CD4-positive, alpha-beta T cell (primary cell): Measurements from ENCODE around the gene DIAPH1. TPM values are rescaled to one million over a fixed set of nuclear protein-coding genes. Genes with fewer than 3 reads are reported as not detected.

ENCODE experiments used
- ATAC-seq: fragments of 200-7000 bp; cut with Tn5 transposase; one replicate; pipeline ENCODE4 v1.10.0; 2022; ENCODE audit warnings: mild to moderate bottlenecking; ENCODE audit not compliant: poor library complexity
- CTCF ChIA-PET: fragments of 350-600 bp; sonication (Branson Sonifier 250); formaldehyde crosslinking; loops from one replicate; lab custom pipeline; 2021; ENCODE audit warnings: antibody characterized with exemption, inconsistent platforms; lab: Charles Lee
- POLR2A ChIA-PET: fragments of 350-600 bp; sonication (Branson Sonifier 250); formaldehyde crosslinking; loops from one replicate; lab custom pipeline; 2021; ENCODE audit warnings: antibody characterized with exemption, inconsistent platforms; lab: Charles Lee
- DNase-seq, 14 experiments: peaks; one replicate each; pipeline ENCODE4 v3.0.0-alpha.2; 2013 to 2020; ENCODE audit warnings: mixed read lengths in 2 of 14
- H3K27ac ChIP-seq, 2 donors: one replicate each; pipeline versions ENCODE4 v1.5.1 to v1.7.0; 2013; ENCODE audit warnings: low read length in 2 of 2, low read depth in 1 of 2, mild to moderate bottlenecking in 1 of 2
- H3K27me3 ChIP-seq, 2 experiments: 1 replicate in 1 of 2; 2 replicates in 1 of 2; pipeline versions ENCODE4 v1.6.1 to v1.7.0; 2013; ENCODE audit warnings: low read length in 2 of 2, control low read depth in 1 of 2, mild to moderate bottlenecking in 1 of 2, moderate library complexity in 1 of 2; ENCODE audit not compliant: insufficient read depth in 2 of 2, control insufficient read depth in 1 of 2
- H3K36me3 ChIP-seq: one replicate; pipeline ENCODE4 v1.6.1; 2013; ENCODE audit warnings: low read length, control low read depth; ENCODE audit not compliant: insufficient read depth
- H3K4me1 ChIP-seq: one replicate; pipeline ENCODE4 v1.6.1; 2013; ENCODE audit warnings: low read length, control low read depth; ENCODE audit not compliant: insufficient read depth
- H3K4me3 ChIP-seq: one replicate; pipeline ENCODE4 v1.5.1; 2013; ENCODE audit warnings: mild to moderate bottlenecking, low read length, moderate library complexity
- H3K9me3 ChIP-seq, 2 experiments: 1 replicate in 1 of 2; 2 replicates in 1 of 2; pipeline versions ENCODE4 v1.6.1 to v1.7.0; 2013; ENCODE audit warnings: low read length in 2 of 2, mild to moderate bottlenecking in 2 of 2, control low read depth in 1 of 2, moderate library complexity in 1 of 2; ENCODE audit not compliant: control insufficient read depth in 1 of 2, insufficient read depth in 1 of 2
- H3K27ac Mint-ChIP-seq: one replicate; pipeline ENCODE4 v1.8.0; 2020; ENCODE audit warnings: mixed read lengths
- H3K27me3 Mint-ChIP-seq: one replicate; pipeline ENCODE4 v1.8.0; 2021; ENCODE audit warnings: mixed read lengths
- H3K36me3 Mint-ChIP-seq: one replicate; pipeline ENCODE4 v1.8.0; 2021; ENCODE audit warnings: low read depth, mixed read lengths
- H3K4me1 Mint-ChIP-seq: one replicate; pipeline ENCODE4 v1.8.0; 2021; ENCODE audit warnings: low read depth, mixed read lengths
- H3K4me3 Mint-ChIP-seq: one replicate; pipeline ENCODE4 v1.8.0; 2020; ENCODE audit warnings: mild to moderate bottlenecking, mixed read lengths
- H3K9me3 Mint-ChIP-seq: one replicate; pipeline ENCODE4 v1.8.0; 2020; ENCODE audit warnings: mixed read lengths
- intact Hi-C, 2 experiments: fragments of 100-400 bp; cut with DNase I in 1 of 2; cut with micrococcal nuclease in 1 of 2; formaldehyde crosslinking; loops; one replicate each; pipeline versions ENCODE4 v1.15.1 to v1.9.0; 2023 to 2025; cut with DNase I, micrococcal nuclease
- total RNA-seq, 174 experiments: library from RNA in 2 of 174; stranded (reverse) in 2 of 174; gene quantifications; one replicate each; pipeline ENCODE4 v1.2.3 and lab custom pipeline; 2021 to 2026
- TF ChIP-seq, protein P1 (sequence below): fragments of 200-600 bp; IDR thresholded peaks from one replicate; pipeline ENCODE4 v1.8.0; 2022; ENCODE audit warnings: antibody characterized with exemption, mild to moderate bottlenecking

DIAPH1 gene
- total RNA-seq, 2 experiments from 2014 or later, result 159 to 161 TPM

DNA sequence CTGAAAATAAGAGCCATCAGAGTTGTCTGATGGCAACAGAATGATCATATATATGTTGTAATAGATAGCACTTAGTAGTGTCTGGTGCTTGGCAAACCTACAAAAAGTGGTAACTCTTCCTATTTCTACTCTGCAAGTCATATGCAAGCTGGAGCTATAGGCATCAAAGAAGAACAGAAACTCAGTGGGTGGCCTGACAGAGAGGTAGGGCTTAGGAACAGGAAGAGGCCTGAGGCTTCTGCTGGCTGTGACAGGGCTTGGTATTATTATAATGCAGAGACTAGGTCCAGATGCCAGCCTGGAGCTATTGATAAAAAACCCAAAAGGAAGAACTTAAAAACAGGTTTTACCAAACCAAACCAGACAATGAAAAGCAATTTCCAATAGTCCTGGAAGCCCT lies 4.4 kb upstream of the DIAPH1 start:
- intact Hi-C loops, result no loop called here
- Mint-ChIP-seq H3K4me1 (peaks cover 29% of the 10 kb centered on the region), H3K36me3 (peaks cover 84% of the 10 kb centered on the region), H3K4me3 (no peak overlapping the region), H3K9me3 (no peaks in the 10 kb centered on the region), H3K27ac (peak overlapping the region; percentile 52), H3K27me3 (no peaks in the 10 kb centered on the region)
- ChIA-PET POLR2A (interaction anchor here (0.8 to 1.5 kb wide), 2 partner anchors 13 to 31 kb away, joined by 5 to 6 read pairs; no protein-coding TSS in a partner anchor), CTCF (interaction anchor here (2.2 kb wide), 1 partner anchor 31 kb away, joined by 13 read pairs; no protein-coding TSS in a partner anchor)
- ATAC-seq (no peak), DNase-seq (peak in 2 of 14 experiments; percentile 44 to 45)
- Histone ChIP-seq H3K27ac (no peak overlapping the region), H3K36me3 (peaks cover 72% of the 10 kb centered on the region), H3K27me3 (no peaks in the 10 kb centered on the region), H3K4me3 (no peak overlapping the region), H3K4me1 (peaks cover 16% of the 10 kb centered on the region), H3K9me3 (no peaks in the 10 kb centered on the region)
- TF ChIP-seq, protein P1, sequence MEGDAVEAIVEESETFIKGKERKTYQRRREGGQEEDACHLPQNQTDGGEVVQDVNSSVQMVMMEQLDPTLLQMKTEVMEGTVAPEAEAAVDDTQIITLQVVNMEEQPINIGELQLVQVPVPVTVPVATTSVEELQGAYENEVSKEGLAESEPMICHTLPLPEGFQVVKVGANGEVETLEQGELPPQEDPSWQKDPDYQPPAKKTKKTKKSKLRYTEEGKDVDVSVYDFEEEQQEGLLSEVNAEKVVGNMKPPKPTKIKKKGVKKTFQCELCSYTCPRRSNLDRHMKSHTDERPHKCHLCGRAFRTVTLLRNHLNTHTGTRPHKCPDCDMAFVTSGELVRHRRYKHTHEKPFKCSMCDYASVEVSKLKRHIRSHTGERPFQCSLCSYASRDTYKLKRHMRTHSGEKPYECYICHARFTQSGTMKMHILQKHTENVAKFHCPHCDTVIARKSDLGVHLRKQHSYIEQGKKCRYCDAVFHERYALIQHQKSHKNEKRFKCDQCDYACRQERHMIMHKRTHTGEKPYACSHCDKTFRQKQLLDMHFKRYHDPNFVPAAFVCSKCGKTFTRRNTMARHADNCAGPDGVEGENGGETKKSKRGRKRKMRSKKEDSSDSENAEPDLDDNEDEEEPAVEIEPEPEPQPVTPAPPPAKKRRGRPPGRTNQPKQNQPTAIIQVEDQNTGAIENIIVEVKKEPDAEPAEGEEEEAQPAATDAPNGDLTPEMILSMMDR, result no peak

DNA sequence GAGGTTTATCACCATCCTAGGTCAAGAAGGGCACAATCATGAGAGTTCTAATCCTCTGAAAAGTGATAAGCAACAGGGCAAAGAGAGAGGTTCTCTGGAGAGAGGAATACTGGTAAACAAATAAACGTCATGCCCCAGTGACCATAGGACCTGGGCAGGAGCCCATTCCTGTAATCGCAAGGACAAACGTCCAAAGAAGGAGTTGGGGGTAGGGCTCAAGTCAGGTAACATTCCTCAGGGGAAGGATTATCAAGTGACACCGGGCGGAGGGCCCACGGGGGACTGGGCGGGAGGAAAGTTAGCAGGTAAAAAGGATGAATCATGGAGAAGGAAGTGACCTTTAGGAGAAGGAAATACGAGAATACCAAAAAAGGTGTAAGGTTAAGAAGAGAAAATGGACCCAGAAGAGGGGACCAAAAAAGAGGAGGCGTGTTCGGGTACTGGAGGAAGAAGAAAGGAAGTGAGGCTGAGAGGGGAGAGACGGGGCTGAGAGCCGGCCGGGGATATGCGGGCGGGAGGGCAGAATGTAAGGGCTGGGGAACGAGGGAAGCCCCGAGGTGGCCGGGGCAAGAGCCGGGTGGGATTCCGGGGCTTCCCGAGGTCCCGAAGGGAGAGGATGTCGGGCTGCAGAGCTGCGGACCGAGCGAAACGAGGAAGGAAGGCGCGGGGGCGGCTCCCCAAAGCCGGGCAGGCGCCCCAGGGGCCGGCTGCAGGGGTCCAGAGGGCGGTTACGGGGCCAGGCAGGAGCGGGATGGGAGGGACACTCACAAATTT lies 583 bp downstream of the DIAPH1 start:
- no peaks in the 10 kb centered on the region for H3K27me3 Mint-ChIP-seq
- Histone ChIP-seq H3K36me3 (peaks cover 35% of the 10 kb centered on the region), H3K4me1 (peaks cover 24% of the 10 kb centered on the region), H3K27me3 (no peaks in the 10 kb centered on the region), H3K27ac (peak overlapping the region; percentile 91 to 94), H3K4me3 (peak overlapping the region; percentile 96), H3K9me3 (no peaks in the 10 kb centered on the region)
- DNase-seq (peak in 13 of 14 experiments; percentile 21 to 76 (median 37)), ATAC-seq (peak; percentile 33)
- peaks cover 66% of the 10 kb centered on the region for H3K4me1 Mint-ChIP-seq
- TF ChIP-seq, protein P1, result no peak
- peak overlapping the region; percentile 98 for H3K4me3 Mint-ChIP-seq
- ChIA-PET POLR2A (interaction anchor here (0.7 to 8.2 kb wide), 12 partner anchors 11 to 298 kb away, joined by 3 to 191 read pairs (median 8); partner anchors contain the start of genes FCHSD1, HDAC3, RELL2 and TAF7), CTCF (interaction anchor here (0.8 to 5.5 kb wide), 23 partner anchors 8 to 298 kb away, joined by 3 to 281 read pairs (median 7); partner anchors contain the start of genes FCHSD1, HDAC3, PCDHGB4 and RELL2)
- H3K36me3 Mint-ChIP-seq, result peaks cover 62% of the 10 kb centered on the region
- intact Hi-C loops, result loop anchor here (2.0 kb wide), 2 partner anchors 13 to 19 kb away; partner anchors contain the start of genes HDAC3 (in 1 of the 2) and RELL2 (in 1 of the 2)
- H3K27ac Mint-ChIP-seq, result peak overlapping the region; percentile 92
- H3K9me3 Mint-ChIP-seq, result no peaks in the 10 kb centered on the region

DNA sequence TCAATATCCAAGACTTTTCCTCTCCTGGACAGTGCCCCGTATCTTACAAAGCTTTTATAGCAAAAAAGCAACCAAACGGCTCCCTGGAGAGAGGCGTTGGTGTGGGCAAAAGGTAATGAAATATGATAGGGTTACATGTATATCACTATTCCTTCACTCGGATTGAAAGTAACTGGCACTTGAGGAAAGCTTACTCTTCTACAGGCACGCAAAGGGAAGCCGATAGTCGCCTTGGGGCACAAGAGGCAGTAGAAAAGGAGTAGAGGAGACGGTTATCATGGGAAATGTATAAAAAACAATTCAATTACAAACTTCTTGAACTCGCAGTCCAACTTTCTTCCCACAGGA lies 1.1 kb downstream of the DIAPH1 start:
- peak overlapping the region; percentile 91 to 94 for H3K27ac ChIP-seq
- peak overlapping the region; percentile 96 for H3K4me3 ChIP-seq
- POLR2A ChIA-PET, result interaction anchor here (1.0 to 8.2 kb wide), 7 partner anchors 11 to 53 kb away, joined by 3 to 191 read pairs (median 22); partner anchors contain the start of genes HDAC3 and RELL2
- DNase-seq, result peak in 2 of 14 experiments; percentile 35 to 42
- H3K27me3 Mint-ChIP-seq, result no peaks in the 10 kb centered on the region
- H3K9me3 Mint-ChIP-seq, result no peaks in the 10 kb centered on the region
- CTCF ChIA-PET, result interaction anchor here (1.3 to 5.5 kb wide), 7 partner anchors 11 to 53 kb away, joined by 4 to 281 read pairs (median 11); partner anchors contain the start of gene RELL2
- ATAC-seq, result no peak
- H3K9me3 ChIP-seq, result no peaks in the 10 kb centered on the region
- peak overlapping the region; percentile 92 for H3K27ac Mint-ChIP-seq
- intact Hi-C loops, result loop anchor here (1.0 to 2.0 kb wide), 4 partner anchors 9 to 19 kb away; partner anchors contain the start of genes HDAC3 (in 1 of the 2) and RELL2 (in 1 of the 2)
- peak overlapping the region; percentile 98 for H3K4me3 Mint-ChIP-seq
- H3K4me1 Mint-ChIP-seq, result peaks cover 67% of the 10 kb centered on the region
- H3K36me3 Mint-ChIP-seq, result peaks cover 64% of the 10 kb centered on the region
- TF ChIP-seq, protein P1, result no peak
- H3K36me3 ChIP-seq, result peaks cover 34% of the 10 kb centered on the region
- peaks cover 19% of the 10 kb centered on the region for H3K4me1 ChIP-seq
- no peaks in the 10 kb centered on the region for H3K27me3 ChIP-seq
